SK-N-SH (cell line): Measurements from ENCODE around the gene BBS9. TPM values are rescaled to one million over a fixed set of nuclear protein-coding genes. Genes with fewer than 3 reads are reported as not detected.

Source experiments
- CTCF ChIA-PET: fragments of 300-600, 350-600 bp; formaldehyde crosslinking; extraction: SDS; loops from one replicate; lab custom pipeline; 2021; lab: Yijun Ruan, JAX
- POLR2A ChIA-PET: fragments of 350-600 bp; sonication (Branson Sonifier 250); formaldehyde crosslinking; extraction: SDS; loops from one replicate; lab custom pipeline; 2020; ENCODE audit warnings: antibody characterized with exemption, inconsistent platforms; lab: Yijun Ruan, JAX
- DNase-seq: peaks from one replicate; pipeline ENCODE4 v3.0.0; 2012
- H2AFZ ChIP-seq: fragments of 200-600 bp; sonication (generic); 2 replicates; pipeline ENCODE4 v1.8.1; 2016; ENCODE audit warnings: antibody characterized with exemption, mild to moderate bottlenecking, low read depth
- H3F3A ChIP-seq: fragments of 200-600 bp; sonication (generic); replicated peaks from 2 replicates; pipeline ENCODE3; 2016; ENCODE audit warnings: antibody characterized with exemption, mild to moderate bottlenecking; ENCODE audit not compliant: insufficient read depth
- H3K27ac ChIP-seq, 2 experiments: fragments of 200-500 bp in 1 of 2; fragments of 200-600 bp in 1 of 2; sonication (Bioruptor generic) in 1 of 2; sonication (generic), shearing (Covaris generic) in 1 of 2; 2 replicates each; pipeline versions ENCODE4 v1.5.1 to v1.6.1; 2014 to 2016; ENCODE audit warnings: low read depth in 2 of 2, inconsistent platforms in 1 of 2, low read length in 1 of 2, mild to moderate bottlenecking in 1 of 2, mixed read lengths in 1 of 2
- H3K27me3 ChIP-seq: fragments of 200-600 bp; sonication (generic), shearing (Covaris generic); 2 replicates; pipeline ENCODE4 v1.6.1; 2016; ENCODE audit warnings: mixed run types; ENCODE audit not compliant: insufficient read depth
- H3K36me3 ChIP-seq, 2 experiments: fragments of 200-500 bp in 1 of 2; fragments of 200-600 bp in 1 of 2; sonication (Bioruptor generic) in 1 of 2; sonication (generic) in 1 of 2; replicated peaks in 1 of 2; 2 replicates each; pipeline versions ENCODE3 to v1.5.1; 2014 to 2016; ENCODE audit warnings: low read length in 1 of 2, mild to moderate bottlenecking in 1 of 2; ENCODE audit not compliant: insufficient read depth in 2 of 2, control insufficient read depth in 1 of 2
- H3K4me1 ChIP-seq, 2 experiments: fragments of 200-500 bp in 1 of 2; fragments of 200-600 bp in 1 of 2; sonication (Bioruptor generic) in 1 of 2; sonication (generic), shearing (Covaris generic) in 1 of 2; 2 replicates each; pipeline versions ENCODE4 v1.5.1 to v1.6.1; 2014 to 2016; ENCODE audit warnings: low read depth in 1 of 2, low read length in 1 of 2, mixed run types in 1 of 2; ENCODE audit not compliant: insufficient read depth in 2 of 2, control insufficient read depth in 1 of 2
- H3K4me2 ChIP-seq: fragments of 200-600 bp; sonication (generic), shearing (Covaris generic); 2 replicates; pipeline ENCODE4 v1.6.1; 2017; ENCODE audit warnings: mixed run types
- H3K4me3 ChIP-seq, 2 experiments: fragments of 200-500 bp in 1 of 2; fragments of 200-600 bp in 1 of 2; sonication (Bioruptor generic) in 1 of 2; sonication (generic), shearing (Covaris generic) in 1 of 2; 2 replicates each; pipeline versions ENCODE4 v1.5.1 to v1.8.1; 2014 to 2016; ENCODE audit warnings: low read depth in 2 of 2, inconsistent platforms in 1 of 2, low read length in 1 of 2, mild to moderate bottlenecking in 1 of 2, mixed read lengths in 1 of 2, moderate library complexity in 1 of 2
- H3K79me2 ChIP-seq: fragments of 200-600 bp; sonication (generic); 2 replicates; pipeline ENCODE4 v1.8.1; 2017; ENCODE audit warnings: mild to moderate bottlenecking; ENCODE audit not compliant: insufficient read depth
- H3K9ac ChIP-seq: fragments of 200-600 bp; sonication (generic); 2 replicates; pipeline ENCODE4 v1.6.1; 2017; ENCODE audit warnings: mixed run types
- H3K9me2 ChIP-seq: fragments of 200-600 bp; sonication (generic); 2 replicates; pipeline ENCODE4 v1.6.1; 2017; ENCODE audit warnings: mixed run types
- H3K9me3 ChIP-seq: fragments of 200-600 bp; sonication (generic); 2 replicates; pipeline ENCODE4 v1.6.1; 2017; ENCODE audit warnings: mixed run types, mild to moderate bottlenecking, moderate library complexity
- H4K20me1 ChIP-seq: fragments of 200-600 bp; sonication (generic); 2 replicates; pipeline ENCODE4 v1.6.1; 2017; ENCODE audit warnings: mild to moderate bottlenecking, mixed run types; ENCODE audit not compliant: insufficient read depth
- CHD2 ChIP-seq: fragments of 150-350 bp; IDR thresholded peaks from 2 replicates; pipeline ENCODE4 v1.6.1; 2018; ENCODE audit warnings: low read length; ENCODE audit not compliant: partially characterized antibody
- EP300 ChIP-seq, 2 experiments: IDR thresholded peaks; 2 replicates each; pipeline versions ENCODE4 v1.4.0 to v1.6.1; 2012; ENCODE audit warnings: borderline replicate concordance in 1 of 2, low read depth in 1 of 2, low read length in 1 of 2
- FOSL2 ChIP-seq: IDR thresholded peaks from 2 replicates; pipeline ENCODE4 v1.4.0; 2012; ENCODE audit warnings: low read depth, mild to moderate bottlenecking, moderate library complexity, borderline replicate concordance
- FOXJ3 ChIP-seq: sonication (generic); formaldehyde crosslinking; IDR thresholded peaks from 2 replicates; pipeline ENCODE4 v1.5.1; 2020; ENCODE audit warnings: mild to moderate bottlenecking, missing genetic modification reagents
- GABPA ChIP-seq: IDR thresholded peaks from 2 replicates; pipeline ENCODE4 v1.4.0; 2012; ENCODE audit warnings: low read depth, mild to moderate bottlenecking
- GATA2 ChIP-seq: sonication (generic); formaldehyde crosslinking; IDR thresholded peaks from 2 replicates; pipeline ENCODE4 v1.5.0; 2020; ENCODE audit warnings: mild to moderate bottlenecking, missing genetic modification reagents
- JUND ChIP-seq: IDR thresholded peaks from 2 replicates; pipeline ENCODE4 v1.4.0; 2012
- MEF2A ChIP-seq: IDR thresholded peaks from 2 replicates; pipeline ENCODE4 v1.4.0; 2012; ENCODE audit warnings: low read depth, borderline replicate concordance
- MXI1 ChIP-seq: IDR thresholded peaks from 2 replicates; pipeline ENCODE4 v1.6.1; 2012; ENCODE audit warnings: mild to moderate bottlenecking, low read depth, low read length, improper control_type of control experiment
- NRF1 ChIP-seq: IDR thresholded peaks from 2 replicates; pipeline ENCODE4 v1.6.1; 2012; ENCODE audit warnings: low read depth, mild to moderate bottlenecking, low read length
- POLR2AphosphoS5 ChIP-seq: IDR thresholded peaks from 2 replicates; pipeline ENCODE4 v1.6.1; 2012; ENCODE audit warnings: low read depth, low read length
- RCOR1 ChIP-seq: fragments of 150-350 bp; IDR thresholded peaks from 2 replicates; pipeline ENCODE4 v1.6.1; 2017; ENCODE audit warnings: antibody characterized with exemption, low read length
- RFX5 ChIP-seq: IDR thresholded peaks from 2 replicates; pipeline ENCODE4 v1.6.1; 2012; ENCODE audit warnings: mild to moderate bottlenecking, improper control_type of control experiment, low read length
- SIN3A ChIP-seq: IDR thresholded peaks from 2 replicates; pipeline ENCODE4 v1.6.1; 2012; ENCODE audit warnings: low read depth, mild to moderate bottlenecking, low read length, moderate library complexity, borderline replicate concordance
- SMC3 ChIP-seq: IDR thresholded peaks from 2 replicates; pipeline ENCODE4 v1.6.1; 2012; ENCODE audit warnings: low read depth, low read length, improper control_type of control experiment
- TCF12 ChIP-seq: IDR thresholded peaks from 2 replicates; pipeline ENCODE4 v1.4.0; 2012
- WGBS: methylation state at CpG from one replicate; pipeline ENCODE4 v1.1.6; 2017; ENCODE audit warnings: low lambda C conversion rate; 5-methylcytosine and 5-hydroxymethylcytosine counted together
- polyA plus RNA-seq, 3 experiments: library from polyadenylated mRNA; depleted of rRNA; stranded (reverse); fragments of >200 nt; gene quantifications; 2 replicates each; pipeline ENCODE4 v1.2.3, GENCODE V29; 2012
- TF ChIP-seq, protein P1 (sequence below): IDR thresholded peaks from 2 replicates; pipeline ENCODE4; 2012
- TF ChIP-seq, protein P2 (sequence below): IDR thresholded peaks from 2 replicates; pipeline ENCODE4 v1.4.0; 2012; ENCODE audit warnings: low read depth, borderline replicate concordance
- TF ChIP-seq, protein P3 (sequence below): IDR thresholded peaks from 2 replicates; pipeline ENCODE4 v1.4.0; 2012; ENCODE audit warnings: low read depth

The BBS9 gene
- polyA plus RNA-seq, 1 of the 3 experiments (the other 2 are of a cell fraction) = 7.5 TPM

DNA sequence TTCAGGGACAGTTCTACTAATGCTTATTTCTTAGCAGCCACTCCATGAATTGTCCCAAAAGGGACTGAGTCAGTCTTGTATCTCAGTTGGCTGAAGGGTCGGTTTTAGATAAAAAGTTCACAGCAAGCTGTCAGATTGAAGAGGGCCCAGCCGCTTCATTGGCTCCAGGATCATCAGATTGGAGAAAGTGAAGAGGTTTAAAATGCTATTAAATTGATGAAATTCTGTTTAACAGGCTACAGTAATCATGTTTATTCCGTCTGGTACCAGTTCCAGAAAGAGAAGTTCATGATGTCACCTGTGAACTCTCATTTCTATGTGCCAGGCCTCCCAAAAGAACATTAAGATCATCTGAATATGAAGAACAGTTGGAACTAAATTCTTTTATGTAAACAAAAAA, 481.6 kb downstream of the BBS9 start:
- no peaks in the 10 kb centered on the region for H4K20me1 ChIP-seq
- no peak for DNase-seq
- H2AFZ ChIP-seq = no peak overlapping the region
- no peaks in the 10 kb centered on the region for H3K9me2 ChIP-seq
- ChIA-PET CTCF (interaction anchor here (1.0 to 1.3 kb wide), 2 partner anchors 105 to 199 kb away, joined by 3 read pairs; no protein-coding TSS in a partner anchor), POLR2A (no interaction called here)
- no peak overlapping the region for H3K4me2 ChIP-seq
- H3K36me3 ChIP-seq = no peaks in the 10 kb centered on the region
- 50% methylated on average over 3 of the region's 3 CpGs for WGBS
- H3K79me2 ChIP-seq = no peaks in the 10 kb centered on the region
- H3K27me3 ChIP-seq = no peaks in the 10 kb centered on the region
- peaks cover 6 to 10% of the 10 kb centered on the region in 2 experiments; a peak in 2 of 4 replicates for H3K4me1 ChIP-seq
- H3K9me3 ChIP-seq = no peaks in the 10 kb centered on the region
- peak overlapping the region in 1 of 2 experiments; percentile 36; a peak in 1 of 4 replicates for H3K27ac ChIP-seq
- H3K4me3 ChIP-seq = no peak overlapping the region
- TF ChIP-seq RCOR1 (peak; percentile 47), CHD2 (peak; percentile 13), EP300 (IDR thresholded peaks at IDR 0.05; ENCODE audit: borderline replicate concordance in 1 of 2, low read depth in 1 of 2, low read length in 1 of 2) (peak in 1 of 2 experiments; percentile 52; a peak in 1 of 4 replicates), JUND (no peak)
- no peaks in the 10 kb centered on the region for H3F3A ChIP-seq
- no peak overlapping the region for H3K9ac ChIP-seq

DNA sequence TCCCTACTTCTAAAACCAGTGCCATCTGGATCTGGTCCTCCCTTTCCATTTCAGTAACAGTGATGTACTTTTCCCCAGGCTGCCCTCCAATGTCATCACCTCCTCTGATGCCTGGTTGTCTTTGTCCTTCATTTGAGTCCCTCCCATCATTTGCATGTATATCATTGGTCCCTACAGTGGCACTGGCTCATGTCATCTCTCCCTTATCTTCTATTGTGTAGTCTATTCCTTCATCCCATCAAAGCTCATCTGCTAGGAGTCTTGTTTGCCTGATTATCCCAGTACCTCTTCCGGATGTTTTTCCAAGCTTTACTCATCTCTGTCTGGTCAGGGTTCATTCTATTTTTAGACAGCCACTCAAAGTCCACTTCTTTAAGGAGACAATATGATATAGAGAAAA, 483.1 kb downstream of the BBS9 start:
- ChIA-PET CTCF (no interaction called here), POLR2A (no interaction called here)

DNA sequence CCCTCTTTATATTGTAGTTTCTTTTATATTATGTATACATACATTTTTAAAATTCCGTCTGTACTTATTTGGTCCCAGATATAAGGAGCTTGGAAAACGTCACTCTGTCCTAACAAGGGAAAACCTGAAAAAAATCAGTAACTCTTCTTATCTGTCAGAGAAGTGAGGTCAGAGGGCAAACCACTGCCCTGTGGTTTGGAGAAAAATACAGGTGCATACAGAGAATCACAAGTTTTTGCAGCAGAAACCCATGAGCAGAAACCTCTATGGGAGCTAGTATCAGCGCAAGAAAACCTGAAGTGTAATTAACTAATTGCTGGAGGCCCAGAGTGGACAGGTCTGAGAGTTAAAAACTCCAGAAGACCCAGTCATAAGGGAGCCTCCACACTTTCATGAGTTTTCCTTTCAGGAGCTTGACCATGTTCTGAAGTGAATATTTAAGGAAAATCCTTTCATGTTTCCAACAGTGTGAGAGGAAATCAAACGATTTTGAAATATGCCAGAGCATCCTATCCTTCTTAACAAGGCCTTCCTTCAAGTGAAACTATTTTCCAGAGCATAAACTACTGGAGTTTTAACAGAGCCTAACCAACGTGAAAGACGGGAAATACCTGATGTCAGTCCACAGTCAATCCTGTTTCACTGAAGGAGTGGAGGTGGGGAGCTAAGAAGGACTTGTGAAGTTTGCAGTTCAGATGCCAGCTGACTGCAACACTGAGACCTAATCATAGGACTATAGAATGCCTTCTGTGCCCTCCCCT, 485.2 kb downstream of the BBS9 start:
- Histone ChIP-seq H3K4me1 (peaks cover 6 to 10% of the 10 kb centered on the region in 2 experiments; a peak in 2 of 4 replicates), H3K27me3 (no peaks in the 10 kb centered on the region), H3K27ac (no peak overlapping the region), H2AFZ (no peak overlapping the region), H3K9ac (no peak overlapping the region), H3K4me2 (no peak overlapping the region), H3K9me3 (no peaks in the 10 kb centered on the region), H3K79me2 (no peaks in the 10 kb centered on the region), H4K20me1 (no peaks in the 10 kb centered on the region)
- WGBS = 75% methylated on average over 6 of the region's 6 CpGs
- CTCF ChIA-PET = interaction anchor here (1.1 to 1.3 kb wide), 2 partner anchors 8 to 10 kb away, joined by 3 read pairs; no protein-coding TSS in a partner anchor
- POLR2A ChIA-PET = no interaction called here
- TF ChIP-seq, protein P1, sequence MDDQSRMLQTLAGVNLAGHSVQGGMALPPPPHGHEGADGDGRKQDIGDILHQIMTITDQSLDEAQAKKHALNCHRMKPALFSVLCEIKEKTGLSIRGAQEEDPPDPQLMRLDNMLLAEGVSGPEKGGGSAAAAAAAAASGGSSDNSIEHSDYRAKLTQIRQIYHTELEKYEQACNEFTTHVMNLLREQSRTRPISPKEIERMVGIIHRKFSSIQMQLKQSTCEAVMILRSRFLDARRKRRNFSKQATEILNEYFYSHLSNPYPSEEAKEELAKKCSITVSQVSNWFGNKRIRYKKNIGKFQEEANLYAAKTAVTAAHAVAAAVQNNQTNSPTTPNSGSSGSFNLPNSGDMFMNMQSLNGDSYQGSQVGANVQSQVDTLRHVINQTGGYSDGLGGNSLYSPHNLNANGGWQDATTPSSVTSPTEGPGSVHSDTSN = no peak
- TF ChIP-seq GATA2 (CRISPR knock-in tag) = no peak
- no peak for TF ChIP-seq RCOR1
- no peak for TF ChIP-seq POLR2AphosphoS5
- TF ChIP-seq SMC3 = no peak
- no peak for TF ChIP-seq FOXJ3 (CRISPR knock-in tag)
- no peak for TF ChIP-seq GABPA
- TF ChIP-seq FOSL2 = no peak
- TF ChIP-seq MXI1 = no peak
- TF ChIP-seq NRF1 = no peak
- TF ChIP-seq, protein P2, sequence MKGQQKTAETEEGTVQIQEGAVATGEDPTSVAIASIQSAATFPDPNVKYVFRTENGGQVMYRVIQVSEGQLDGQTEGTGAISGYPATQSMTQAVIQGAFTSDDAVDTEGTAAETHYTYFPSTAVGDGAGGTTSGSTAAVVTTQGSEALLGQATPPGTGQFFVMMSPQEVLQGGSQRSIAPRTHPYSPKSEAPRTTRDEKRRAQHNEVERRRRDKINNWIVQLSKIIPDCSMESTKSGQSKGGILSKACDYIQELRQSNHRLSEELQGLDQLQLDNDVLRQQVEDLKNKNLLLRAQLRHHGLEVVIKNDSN = no peak
- TF ChIP-seq, all 33 proteins: peak for 0
- Histone ChIP-seq H3K9me2 (no peaks in the 10 kb centered on the region), H3K4me3 (no peak overlapping the region), H3F3A (no peaks in the 10 kb centered on the region), H3K36me3 (no peaks in the 10 kb centered on the region)
- DNase-seq = no peak

More for the DNA sequence above, 483.1 kb downstream of the BBS9 start:
- Histone ChIP-seq H3K9me2 (no peaks in the 10 kb centered on the region), H3K4me2 (no peak overlapping the region), H2AFZ (no peak overlapping the region), H3K79me2 (no peaks in the 10 kb centered on the region), H3K27me3 (no peaks in the 10 kb centered on the region), H3K36me3 (no peaks in the 10 kb centered on the region), H4K20me1 (no peaks in the 10 kb centered on the region), H3K4me1 (peaks cover 6 to 10% of the 10 kb centered on the region in 2 experiments; a peak in 2 of 4 replicates), H3K9ac (no peak overlapping the region), H3F3A (no peaks in the 10 kb centered on the region), H3K9me3 (no peaks in the 10 kb centered on the region), H3K27ac (peak overlapping the region in 1 of 2 experiments; percentile 53; a peak in 1 of 4 replicates), H3K4me3 (no peak overlapping the region)
- no peak for TF ChIP-seq GABPA
- TF ChIP-seq FOXJ3 (CRISPR knock-in tag) = no peak
- no peak for TF ChIP-seq RCOR1
- TF ChIP-seq, protein P3, sequence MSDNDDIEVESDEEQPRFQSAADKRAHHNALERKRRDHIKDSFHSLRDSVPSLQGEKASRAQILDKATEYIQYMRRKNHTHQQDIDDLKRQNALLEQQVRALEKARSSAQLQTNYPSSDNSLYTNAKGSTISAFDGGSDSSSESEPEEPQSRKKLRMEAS = no peak
- TF ChIP-seq MEF2A = no peak
- no peak for TF ChIP-seq SIN3A
- TF ChIP-seq RFX5 = no peak
- no peak for TF ChIP-seq TCF12
- no peak for TF ChIP-seq EP300 (IDR thresholded peaks at IDR 0.05; ENCODE audit: borderline replicate concordance in 1 of 2, low read depth in 1 of 2, low read length in 1 of 2)
- WGBS = 44% methylated on average over 1 of the region's 1 CpG
- no peak for DNase-seq
